GM13977 (cell line): ENCODE measurements around the gene PLCXD3.

Experiments
- DNase-seq: peaks from one replicate; pipeline ENCODE4 v3.0.0; 2012; ENCODE audit warnings: low spot score
- in situ Hi-C: fragments of 300-500 bp; cut with MboI; formaldehyde crosslinking; loops from one replicate; pipeline ENCODE4 v1.12.0; 2022; ENCODE audit warnings: low sequenced_read_pairs, low pct_unique_long_range_greater_than_20kb, mixed read lengths, inconsistent platforms; ENCODE audit not compliant: unreplicated experiment
- TF ChIP-seq, protein P1 (sequence below): IDR thresholded peaks from 2 replicates; pipeline ENCODE4 v1.5.1; 2012; ENCODE audit warnings: mild to moderate bottlenecking, control low read depth; ENCODE audit not compliant: insufficient read depth; ENCODE audit errors: extremely low read depth, missing control alignments

PLCXD3 gene

DNA sequence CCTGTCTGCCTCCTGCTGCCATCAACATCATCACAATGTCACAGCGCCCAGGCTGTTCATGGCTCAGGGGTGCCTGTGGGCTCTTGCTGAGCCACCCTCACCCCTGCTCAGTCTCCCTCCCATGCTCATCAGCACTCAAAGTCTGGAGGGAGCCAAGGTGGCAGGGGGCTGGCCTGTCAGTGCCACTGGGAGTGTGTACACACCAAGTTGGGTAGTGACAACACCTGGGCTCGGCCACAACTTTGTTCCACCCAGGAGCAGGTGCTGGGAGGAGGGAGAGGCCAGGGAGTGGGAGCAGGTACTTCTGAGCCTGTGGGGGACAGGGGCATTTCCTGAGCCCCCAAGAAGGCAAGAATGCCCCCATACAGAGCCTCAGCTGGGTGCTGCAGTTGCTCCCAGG is 219.6 kb downstream of the PLCXD3 start:
- in situ Hi-C loops = no loop called here
- DNase-seq = no peak
- TF ChIP-seq, protein P1, sequence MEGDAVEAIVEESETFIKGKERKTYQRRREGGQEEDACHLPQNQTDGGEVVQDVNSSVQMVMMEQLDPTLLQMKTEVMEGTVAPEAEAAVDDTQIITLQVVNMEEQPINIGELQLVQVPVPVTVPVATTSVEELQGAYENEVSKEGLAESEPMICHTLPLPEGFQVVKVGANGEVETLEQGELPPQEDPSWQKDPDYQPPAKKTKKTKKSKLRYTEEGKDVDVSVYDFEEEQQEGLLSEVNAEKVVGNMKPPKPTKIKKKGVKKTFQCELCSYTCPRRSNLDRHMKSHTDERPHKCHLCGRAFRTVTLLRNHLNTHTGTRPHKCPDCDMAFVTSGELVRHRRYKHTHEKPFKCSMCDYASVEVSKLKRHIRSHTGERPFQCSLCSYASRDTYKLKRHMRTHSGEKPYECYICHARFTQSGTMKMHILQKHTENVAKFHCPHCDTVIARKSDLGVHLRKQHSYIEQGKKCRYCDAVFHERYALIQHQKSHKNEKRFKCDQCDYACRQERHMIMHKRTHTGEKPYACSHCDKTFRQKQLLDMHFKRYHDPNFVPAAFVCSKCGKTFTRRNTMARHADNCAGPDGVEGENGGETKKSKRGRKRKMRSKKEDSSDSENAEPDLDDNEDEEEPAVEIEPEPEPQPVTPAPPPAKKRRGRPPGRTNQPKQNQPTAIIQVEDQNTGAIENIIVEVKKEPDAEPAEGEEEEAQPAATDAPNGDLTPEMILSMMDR = no peak

DNA sequence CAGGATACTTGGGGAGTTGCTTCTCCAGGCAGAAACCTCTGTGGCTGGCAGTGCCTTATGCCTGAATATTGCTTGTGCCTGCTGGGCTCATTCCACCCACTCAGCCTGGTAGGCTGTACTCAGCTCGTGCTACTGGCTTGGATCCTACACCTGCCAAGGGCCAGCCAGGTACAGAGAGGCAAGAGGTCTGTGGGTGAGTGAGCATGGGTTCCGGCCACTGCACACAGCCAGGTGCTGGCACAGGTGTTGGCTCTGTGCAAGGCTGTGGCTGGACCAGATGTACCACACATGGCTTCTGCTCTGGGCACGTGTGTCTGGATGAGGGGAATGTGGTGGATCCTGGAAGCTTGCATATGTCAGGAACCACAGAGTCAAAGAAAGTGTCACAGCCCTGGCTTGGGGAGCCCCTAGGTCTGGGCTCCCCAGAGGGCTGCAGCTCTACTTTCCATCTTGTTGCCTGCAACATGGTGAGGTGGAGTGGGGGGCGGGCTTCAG is 220.4 kb downstream of the PLCXD3 start:
- no peak for DNase-seq
- TF ChIP-seq, protein P1 = no peak
- in situ Hi-C loops = no loop called here

DNA sequence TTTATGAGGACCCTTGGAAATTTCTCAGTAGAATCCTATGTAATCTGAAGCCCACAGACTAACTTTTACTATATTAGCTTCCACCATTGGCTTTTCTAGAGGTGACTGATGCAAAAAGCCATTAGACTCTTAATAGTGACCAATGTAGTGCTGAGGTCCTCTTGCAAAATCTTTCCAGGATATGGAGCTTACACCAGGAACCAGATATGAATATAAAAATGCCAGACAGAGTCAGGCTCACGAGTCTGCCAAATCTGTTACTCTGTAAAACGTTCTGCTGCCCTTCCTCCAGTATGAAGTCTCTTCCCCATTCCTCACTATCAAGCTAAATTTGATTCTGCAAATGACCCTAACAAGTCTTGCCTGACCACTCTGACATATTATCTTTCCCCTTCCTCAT is 223.7 kb downstream of the PLCXD3 start:
- no peak for DNase-seq
- TF ChIP-seq, protein P1 = no peak
- in situ Hi-C loops = no loop called here

DNA sequence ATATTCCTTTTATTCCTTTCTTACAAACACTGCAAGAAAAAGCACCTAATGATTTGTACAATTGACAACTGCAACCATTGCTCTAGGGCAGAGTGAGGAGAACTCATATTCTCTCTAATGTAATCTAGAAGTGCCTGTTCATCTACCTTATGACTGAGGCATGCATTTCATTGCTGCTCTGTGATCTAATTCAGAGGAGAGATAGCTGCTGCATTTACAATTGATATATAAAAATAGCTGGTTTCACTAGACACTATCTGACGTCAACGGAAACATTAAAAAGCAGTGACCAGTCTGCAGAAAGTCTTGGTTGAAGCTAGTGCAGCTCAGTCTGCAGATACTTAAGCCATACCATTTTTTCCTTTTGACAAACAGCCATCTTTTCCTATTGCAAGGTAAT is 224.2 kb downstream of the PLCXD3 start:
- DNase-seq = no peak
- in situ Hi-C loops = no loop called here
- TF ChIP-seq, protein P1 = no peak

DNA sequence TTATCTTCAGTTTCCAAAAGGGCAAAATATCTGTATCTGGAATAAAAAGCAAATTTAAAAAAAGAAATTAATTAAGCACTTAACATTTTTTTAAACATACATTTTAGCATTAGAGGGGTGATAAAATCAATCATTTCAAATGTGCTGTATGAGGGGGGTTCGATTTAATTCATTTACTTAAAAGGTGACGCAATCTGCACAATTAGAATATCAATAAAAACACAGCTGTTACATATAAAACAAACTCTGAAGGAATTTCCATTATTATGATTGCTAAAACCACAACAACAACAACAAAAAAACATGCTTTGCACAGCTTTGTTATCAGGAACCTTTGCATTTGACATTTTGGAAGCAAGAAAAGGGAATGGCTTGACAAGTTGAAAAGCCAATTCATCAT is 225.5 kb downstream of the PLCXD3 start:
- TF ChIP-seq, protein P1 = no peak
- no peak for DNase-seq
- in situ Hi-C loops = no loop called here

DNA sequence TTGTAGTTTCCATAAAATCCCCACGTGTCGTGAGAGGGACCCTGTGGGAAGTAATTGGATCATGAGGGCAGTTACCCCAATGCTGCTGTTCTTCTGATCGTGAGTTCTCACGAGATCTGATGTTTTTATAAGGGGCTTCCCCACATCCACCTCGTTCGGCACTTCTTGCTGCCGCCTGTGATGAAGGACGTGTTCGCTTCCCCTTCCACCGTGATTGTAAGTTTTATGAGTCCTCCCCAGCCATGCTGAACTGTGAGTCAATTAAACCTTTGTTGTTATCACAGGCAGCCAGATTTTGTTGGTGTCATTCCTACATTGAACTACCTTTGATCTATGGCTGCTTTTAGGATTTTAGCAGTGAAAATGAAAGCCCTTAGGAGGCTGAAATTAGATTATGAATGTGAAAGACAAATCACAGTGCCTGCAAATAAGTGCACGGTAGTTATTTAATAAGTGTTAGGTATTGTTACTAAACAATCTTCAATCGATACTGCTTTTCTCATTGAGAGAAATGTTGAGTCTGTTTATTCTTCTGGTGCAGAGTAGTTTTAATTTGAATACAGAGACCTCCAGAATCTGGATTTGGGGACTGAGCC is 229.1 kb downstream of the PLCXD3 start:
- TF ChIP-seq, protein P1 = no peak
- no peak for DNase-seq
- in situ Hi-C loops = no loop called here
